Measurements from ENCODE around the gene ZMIZ1. TPM values are rescaled to one million over a fixed set of nuclear protein-coding genes. Genes with fewer than 3 reads are reported as not detected.

ZMIZ1 gene
- total and polyA plus RNA-seq, 2 experiments from 2014 or later, result 9.2 to 30.9 TPM

GRCh38 chr10:79262959-79263746, 194.4 kb downstream of the ZMIZ1 start:
- Histone ChIP-seq H2AFZ (no peak overlapping the region), H3K27ac (ENCODE audit: low read depth) (no peak overlapping the region), H3K4me3 (no peak overlapping the region), H3K36me3 (ENCODE audit: insufficient read depth) (no peaks in the 10 kb centered on the region), H3K4me2 (no peak overlapping the region), H3K79me2 (replicated peaks; ENCODE audit: insufficient read depth) (no peaks in the 10 kb centered on the region), H3K4me1 (ENCODE audit: insufficient read depth) (0 out of 2 replicates have a peak, but pooled peaks cover 3% of the 10 kb centered on the region), H3K9me2 (ENCODE audit: insufficient read depth) (no peaks in the 10 kb centered on the region), H3F3A (replicated peaks; ENCODE audit: low read depth) (no peaks in the 10 kb centered on the region), H4K20me1 (replicated peaks; ENCODE audit: insufficient read depth) (peaks cover 7% of the 10 kb centered on the region), H3K27me3 (ENCODE audit: insufficient read depth) (no peaks in the 10 kb centered on the region)
- Mint-ChIP-seq H3K4me1 (peaks cover 33% of the 10 kb centered on the region), H3K4me3 (no peak overlapping the region), H3K27ac (no peak overlapping the region), H3K27me3 (ENCODE audit: insufficient read depth, low read depth, poor library complexity) (peaks cover 29% of the 10 kb centered on the region), H3K9me3 (no peaks in the 10 kb centered on the region), H3K36me3 (ENCODE audit: low read depth) (0 out of 3 replicates have a peak, but pooled peaks cover 3% of the 10 kb centered on the region)
- TF ChIP-seq ZNF462 (CRISPR knock-in tag; IDR thresholded peaks at IDR 0.05) (no peak), STAT1 (IDR thresholded peaks at IDR 0.05; ENCODE audit: unreplicated experiment) (no peak), CREB1 (CRISPR knock-in tag; IDR thresholded peaks at IDR 0.05; ENCODE audit: low read depth) (no peak), ZNF331 (CRISPR knock-in tag; IDR thresholded peaks at IDR 0.05; ENCODE audit: low read depth) (no peak), ZNF114 (CRISPR knock-in tag; IDR thresholded peaks at IDR 0.05) (no peak), EZH2phosphoT487 (IDR thresholded peaks at IDR 0.05; ENCODE audit: unreplicated experiment) (no peak), POLR2AphosphoS5 (IDR thresholded peaks at IDR 0.05; ENCODE audit: low read depth) (no peak), NANOG (IDR thresholded peaks at IDR 0.05; ENCODE audit: borderline replicate concordance) (no peak), REST (IDR thresholded peaks at IDR 0.05; ENCODE audit: unreplicated experiment) (no peak)
- TF ChIP-seq, protein P1, sequence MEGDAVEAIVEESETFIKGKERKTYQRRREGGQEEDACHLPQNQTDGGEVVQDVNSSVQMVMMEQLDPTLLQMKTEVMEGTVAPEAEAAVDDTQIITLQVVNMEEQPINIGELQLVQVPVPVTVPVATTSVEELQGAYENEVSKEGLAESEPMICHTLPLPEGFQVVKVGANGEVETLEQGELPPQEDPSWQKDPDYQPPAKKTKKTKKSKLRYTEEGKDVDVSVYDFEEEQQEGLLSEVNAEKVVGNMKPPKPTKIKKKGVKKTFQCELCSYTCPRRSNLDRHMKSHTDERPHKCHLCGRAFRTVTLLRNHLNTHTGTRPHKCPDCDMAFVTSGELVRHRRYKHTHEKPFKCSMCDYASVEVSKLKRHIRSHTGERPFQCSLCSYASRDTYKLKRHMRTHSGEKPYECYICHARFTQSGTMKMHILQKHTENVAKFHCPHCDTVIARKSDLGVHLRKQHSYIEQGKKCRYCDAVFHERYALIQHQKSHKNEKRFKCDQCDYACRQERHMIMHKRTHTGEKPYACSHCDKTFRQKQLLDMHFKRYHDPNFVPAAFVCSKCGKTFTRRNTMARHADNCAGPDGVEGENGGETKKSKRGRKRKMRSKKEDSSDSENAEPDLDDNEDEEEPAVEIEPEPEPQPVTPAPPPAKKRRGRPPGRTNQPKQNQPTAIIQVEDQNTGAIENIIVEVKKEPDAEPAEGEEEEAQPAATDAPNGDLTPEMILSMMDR (conservative IDR thresholded peaks at IDR 0.05; ENCODE audit: low read depth in 2 of 2), result no peak
- no peak for DNase-seq (ENCODE audit: low spot score)
- ATAC-seq, result no peak

Measured in GM23338 (cell line).